ENCODE results near the gene ITGA2. TPM values are rescaled to one million over a fixed set of nuclear protein-coding genes. Genes with fewer than 3 reads are reported as not detected.

Gene ITGA2
- total and polyA plus RNA-seq, 4 experiments from 2014 or later, result 0.30 to 1.6 (median 0.93) TPM

DNA sequence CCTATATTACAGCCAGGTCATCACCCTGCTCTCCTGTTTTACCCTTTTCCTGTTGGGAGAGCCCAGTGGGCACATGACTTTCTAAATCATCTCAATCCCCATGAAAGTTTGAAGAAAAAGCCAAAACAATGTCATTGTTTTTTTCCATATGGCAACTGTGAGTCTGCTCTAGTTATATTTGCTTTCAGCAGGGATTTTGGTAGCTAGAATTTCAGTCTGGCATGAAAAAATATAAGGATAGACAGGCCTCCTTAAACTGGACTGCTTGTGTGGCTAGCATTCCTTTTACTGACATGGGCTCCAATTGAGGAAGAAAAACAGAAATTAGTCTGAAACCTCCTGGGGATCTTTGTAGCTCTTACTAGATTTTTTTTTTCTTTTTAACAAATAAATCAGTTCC, 94.8 kb downstream of the ITGA2 start:
- ChIA-PET POLR2A (ENCODE audit: partially characterized antibody) (no interaction called here), CTCF (ENCODE audit: partially characterized antibody) (interaction anchor here (1.1 kb wide), 1 partner anchor 135 kb away, joined by 4 read pairs; no protein-coding TSS in a partner anchor)
- intact Hi-C loops (cut with micrococcal nuclease), result loop anchor here (5.0 kb wide), 1 partner anchor 42 kb away; no protein-coding TSS in a partner anchor
- Histone ChIP-seq H3K4me3 (ENCODE audit: low read length in 2 of 2) (no peak overlapping the region), H3K27me3 (ENCODE audit: insufficient read depth, low read length) (no peaks in the 10 kb centered on the region), H3K27ac (ENCODE audit: low read depth, low read length) (no peak overlapping the region), H3K4me1 (ENCODE audit: insufficient read depth, low read length) (peaks cover 23% of the 10 kb centered on the region), H3K36me3 (ENCODE audit: insufficient read depth, low read length) (no peaks in the 10 kb centered on the region), H3K9me3 (ENCODE audit: control insufficient read depth in 1 of 2, low read length in 2 of 2) (no peaks in the 10 kb centered on the region)
- Mint-ChIP-seq H3K9me3 (no peaks in the 10 kb centered on the region), H3K4me1 (peaks cover 19 to 47% (median 25%) of the 10 kb centered on the region in 4 donors), H3K27ac (no peak overlapping the region), H3K36me3 (no peaks in the 10 kb centered on the region), H3K27me3 (no peaks in the 10 kb centered on the region), H3K4me3 (no peak overlapping the region)
- no peak for DNase-seq

DNA sequence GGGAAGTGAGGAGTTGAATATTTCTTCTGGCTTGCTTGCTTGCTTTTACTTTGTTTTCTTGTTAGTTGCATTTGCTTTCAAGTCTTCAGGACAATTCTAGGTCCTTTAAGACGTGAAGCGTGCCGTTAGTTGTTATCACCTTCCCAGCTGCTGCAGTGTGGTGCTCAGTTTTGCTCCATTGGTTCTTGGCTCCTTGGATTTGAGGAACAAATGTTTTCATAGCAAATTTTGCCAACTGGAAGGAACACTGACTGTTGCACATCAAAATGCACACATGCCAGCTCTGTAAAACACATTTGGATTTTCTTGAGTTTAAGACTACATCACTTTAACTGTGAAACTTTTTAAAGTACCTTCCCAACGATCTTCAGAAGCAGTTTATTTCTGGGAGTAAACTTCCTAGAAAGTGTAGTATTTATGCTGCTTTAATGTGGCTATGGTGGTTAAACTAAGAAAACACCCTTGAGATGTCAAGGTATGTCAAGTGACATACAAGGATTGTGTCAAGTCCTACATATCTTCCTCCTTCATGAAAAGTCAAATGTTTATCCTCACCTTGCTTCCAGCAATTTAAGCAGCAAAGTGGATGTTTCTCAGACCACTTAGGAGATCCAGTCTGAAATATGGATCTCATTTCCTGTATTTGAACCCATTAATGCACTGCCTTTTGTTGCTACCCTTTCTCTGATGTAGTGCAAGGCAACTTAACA, 95.5 kb downstream of the ITGA2 start:
- peaks cover 31% of the 10 kb centered on the region for H3K4me1 ChIP-seq (ENCODE audit: insufficient read depth, low read length)
- intact Hi-C loops (cut with micrococcal nuclease), result loop anchor here (5.0 kb wide), 1 partner anchor 42 kb away; no protein-coding TSS in a partner anchor
- POLR2A ChIA-PET (ENCODE audit: partially characterized antibody), result no interaction called here
- H3K4me3 ChIP-seq (ENCODE audit: low read length in 2 of 2), result no peak overlapping the region
- no peaks in the 10 kb centered on the region for H3K36me3 ChIP-seq (ENCODE audit: insufficient read depth, low read length)
- H3K27ac ChIP-seq (ENCODE audit: low read depth, low read length), result no peak overlapping the region
- no peaks in the 10 kb centered on the region for H3K9me3 Mint-ChIP-seq
- H3K27ac Mint-ChIP-seq, result no peak overlapping the region
- H3K27me3 Mint-ChIP-seq, result no peaks in the 10 kb centered on the region
- no peaks in the 10 kb centered on the region for H3K27me3 ChIP-seq (ENCODE audit: insufficient read depth, low read length)
- no peaks in the 10 kb centered on the region for H3K9me3 ChIP-seq (ENCODE audit: control insufficient read depth in 1 of 2, low read length in 2 of 2)
- CTCF ChIA-PET (ENCODE audit: partially characterized antibody), result interaction anchor here (1.1 kb wide), 1 partner anchor 136 kb away, joined by 4 read pairs; no protein-coding TSS in a partner anchor
- no peaks in the 10 kb centered on the region for H3K36me3 Mint-ChIP-seq
- H3K4me3 Mint-ChIP-seq, result peak overlapping the region in 4 of 8 donors; percentile 6 to 41 (median 23)
- H3K4me1 Mint-ChIP-seq, result peaks cover 23 to 53% (median 32%) of the 10 kb centered on the region in 4 donors
- DNase-seq, result peak in 1 of 5 donors; percentile 8

DNA sequence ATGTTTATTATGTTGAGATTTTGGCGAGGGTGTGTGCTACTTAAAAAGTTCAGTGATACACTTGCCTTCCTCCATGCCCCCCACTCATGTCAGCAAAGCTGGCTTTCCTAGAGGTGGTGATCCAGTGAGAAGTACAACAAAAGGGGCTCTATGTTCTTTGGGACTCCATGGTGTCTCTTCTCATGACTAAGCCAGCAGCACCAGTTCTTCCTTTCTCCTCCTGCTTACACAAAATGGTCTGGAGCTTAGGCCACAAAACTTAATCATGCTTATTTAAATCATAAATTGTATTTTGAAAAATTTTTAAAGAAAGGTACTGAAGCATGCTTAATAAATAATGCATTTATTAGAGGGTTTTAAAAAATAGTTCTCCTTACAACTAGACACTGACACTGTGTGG, 98.0 kb downstream of the ITGA2 start:
- Mint-ChIP-seq H3K4me3 (no peak overlapping the region), H3K27me3 (no peaks in the 10 kb centered on the region), H3K27ac (peak overlapping the region in 1 of 7 donors; percentile 20), H3K9me3 (no peaks in the 10 kb centered on the region), H3K36me3 (no peaks in the 10 kb centered on the region), H3K4me1 (peaks cover 18 to 47% (median 29%) of the 10 kb centered on the region in 4 donors)
- DNase-seq, result no peak
- no peaks in the 10 kb centered on the region for H3K9me3 ChIP-seq (ENCODE audit: control insufficient read depth in 1 of 2, low read length in 2 of 2)
- no peak overlapping the region for H3K27ac ChIP-seq (ENCODE audit: low read depth, low read length)
- no peak overlapping the region for H3K4me3 ChIP-seq (ENCODE audit: low read length in 2 of 2)
- no peaks in the 10 kb centered on the region for H3K36me3 ChIP-seq (ENCODE audit: insufficient read depth, low read length)
- ChIA-PET POLR2A (ENCODE audit: partially characterized antibody) (interaction anchor here (1.1 kb wide), 1 partner anchor 22 kb away, joined by 4 read pairs; the partner anchor contains the start of gene MOCS2), CTCF (ENCODE audit: partially characterized antibody) (interaction anchor here (0.7 to 4.8 kb wide), 4 partner anchors 9 to 138 kb away, joined by 3 to 30 read pairs (median 3); no protein-coding TSS in a partner anchor)
- no peaks in the 10 kb centered on the region for H3K27me3 ChIP-seq (ENCODE audit: insufficient read depth, low read length)
- intact Hi-C loops (cut with micrococcal nuclease), result no loop called here
- H3K4me1 ChIP-seq (ENCODE audit: insufficient read depth, low read length), result peaks cover 39% of the 10 kb centered on the region

DNA sequence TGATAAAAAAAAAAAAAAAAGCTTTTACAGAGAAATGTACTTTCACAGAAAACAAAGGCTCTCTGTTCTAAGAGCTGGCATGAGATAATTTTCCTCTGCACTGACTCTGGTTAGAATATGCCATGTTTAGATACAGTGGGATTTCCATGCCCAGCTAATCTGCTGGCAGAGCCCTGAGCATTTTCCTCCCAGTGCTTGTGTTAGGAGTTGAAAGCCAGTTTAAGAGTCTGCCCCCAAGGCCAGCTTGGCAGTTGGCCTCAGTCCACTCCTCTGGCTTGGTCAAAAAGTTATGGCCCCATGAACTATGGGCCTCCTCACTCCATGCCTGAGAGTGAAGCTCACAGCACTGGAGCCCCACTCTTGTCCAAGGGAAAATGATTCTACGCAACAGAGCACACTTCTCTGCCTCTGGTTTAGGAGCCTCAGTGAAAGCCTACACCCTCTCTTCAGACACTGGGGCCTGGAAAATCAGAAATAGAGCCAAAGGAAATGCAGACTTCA, 98.5 kb downstream of the ITGA2 start:
- Histone ChIP-seq H3K9me3 (ENCODE audit: control insufficient read depth in 1 of 2, low read length in 2 of 2) (no peaks in the 10 kb centered on the region), H3K27me3 (ENCODE audit: insufficient read depth, low read length) (no peaks in the 10 kb centered on the region), H3K36me3 (ENCODE audit: insufficient read depth, low read length) (no peaks in the 10 kb centered on the region), H3K4me1 (ENCODE audit: insufficient read depth, low read length) (peaks cover 39% of the 10 kb centered on the region), H3K4me3 (ENCODE audit: low read length in 2 of 2) (no peak overlapping the region), H3K27ac (ENCODE audit: low read depth, low read length) (no peak overlapping the region)
- no peaks in the 10 kb centered on the region for H3K27me3 Mint-ChIP-seq
- peak overlapping the region in 1 of 8 donors; percentile 22 for H3K4me3 Mint-ChIP-seq
- intact Hi-C loops (cut with micrococcal nuclease), result no loop called here
- ChIA-PET CTCF (ENCODE audit: partially characterized antibody) (interaction anchor here (0.9 to 4.8 kb wide), 4 partner anchors 9 to 139 kb away, joined by 3 to 30 read pairs (median 6); no protein-coding TSS in a partner anchor), POLR2A (ENCODE audit: partially characterized antibody) (interaction anchor here (1.1 kb wide), 1 partner anchor 22 kb away, joined by 4 read pairs; the partner anchor contains the start of gene MOCS2)
- DNase-seq, result no peak
- no peaks in the 10 kb centered on the region for H3K36me3 Mint-ChIP-seq
- H3K27ac Mint-ChIP-seq, result peak overlapping the region in 1 of 7 donors; percentile 12
- H3K9me3 Mint-ChIP-seq, result no peaks in the 10 kb centered on the region
- peaks cover 18 to 44% (median 28%) of the 10 kb centered on the region in 4 donors for H3K4me1 Mint-ChIP-seq

DNA sequence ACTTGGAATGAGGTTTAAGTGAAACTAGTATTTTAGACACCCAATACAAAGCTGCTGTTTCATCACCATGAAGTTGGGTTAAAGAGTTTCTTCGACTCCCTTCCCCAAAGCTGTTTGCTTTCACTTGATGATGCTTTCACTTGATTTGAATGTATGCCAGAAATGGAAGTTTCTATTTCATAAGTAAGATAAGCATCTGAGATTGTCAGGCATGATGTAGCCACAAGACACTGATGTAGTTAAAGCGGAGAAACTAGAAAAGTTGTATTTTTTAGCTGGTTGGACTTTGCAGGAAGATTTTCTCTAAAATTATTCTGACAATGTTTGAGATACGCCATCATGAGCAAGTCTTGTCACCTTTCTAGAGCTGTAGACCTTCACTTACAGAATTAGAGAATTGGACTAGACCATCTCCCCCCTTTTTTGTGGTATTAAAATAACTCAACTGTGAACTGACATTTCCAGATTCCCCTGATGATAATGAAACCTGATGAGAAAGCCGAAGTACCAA, 100.4 kb downstream of the ITGA2 start:
- CTCF ChIA-PET (ENCODE audit: partially characterized antibody), result interaction anchor here (0.7 to 4.8 kb wide), 7 partner anchors 8 to 174 kb away, joined by 3 to 30 read pairs (median 3); no protein-coding TSS in a partner anchor
- Histone ChIP-seq H3K4me1 (ENCODE audit: insufficient read depth, low read length) (peaks cover 26% of the 10 kb centered on the region), H3K4me3 (ENCODE audit: low read length in 2 of 2) (no peak overlapping the region), H3K9me3 (ENCODE audit: control insufficient read depth in 1 of 2, low read length in 2 of 2) (no peaks in the 10 kb centered on the region), H3K36me3 (ENCODE audit: insufficient read depth, low read length) (no peaks in the 10 kb centered on the region), H3K27ac (ENCODE audit: low read depth, low read length) (no peak overlapping the region), H3K27me3 (ENCODE audit: insufficient read depth, low read length) (no peaks in the 10 kb centered on the region)
- intact Hi-C loops (cut with micrococcal nuclease), result no loop called here
- Mint-ChIP-seq H3K27ac (peak overlapping the region in 6 of 7 donors; percentile 1 to 79 (median 50)), H3K4me1 (peaks cover 9 to 25% (median 16%) of the 10 kb centered on the region in 4 donors), H3K36me3 (no peaks in the 10 kb centered on the region), H3K27me3 (no peaks in the 10 kb centered on the region), H3K9me3 (no peaks in the 10 kb centered on the region), H3K4me3 (peak overlapping the region; percentile 10 to 68 (median 62))
- POLR2A ChIA-PET (ENCODE audit: partially characterized antibody), result interaction anchor here (1.5 to 1.8 kb wide), 2 partner anchors 20 to 141 kb away, joined by 5 to 6 read pairs; partner anchors contain the start of gene MOCS2
- DNase-seq, result peak in 4 of 5 donors; percentile 30 to 63 (median 40)

DNA sequence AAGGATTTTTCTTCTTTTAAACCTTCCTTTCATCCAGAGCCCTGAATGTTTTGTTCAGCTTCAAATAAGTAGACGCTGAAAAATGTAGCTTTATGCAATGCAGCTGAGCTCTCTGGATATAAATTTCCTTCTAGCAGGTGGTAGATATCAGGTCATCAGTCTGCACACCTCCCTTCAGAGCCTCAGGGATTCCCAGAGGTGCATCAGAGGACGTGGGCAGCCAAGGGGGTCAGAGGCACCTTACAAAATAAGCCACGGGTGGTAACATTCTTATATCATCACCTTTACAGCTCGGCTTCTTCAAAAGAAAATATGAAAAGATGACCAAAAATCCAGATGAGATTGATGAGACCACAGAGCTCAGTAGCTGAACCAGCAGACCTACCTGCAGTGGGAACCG, 101.1 kb downstream of the ITGA2 start:
- H3K27me3 Mint-ChIP-seq, result no peaks in the 10 kb centered on the region
- no peak overlapping the region for H3K4me3 Mint-ChIP-seq
- CTCF ChIA-PET (ENCODE audit: partially characterized antibody), result interaction anchor here (0.7 to 4.8 kb wide), 3 partner anchors 9 to 175 kb away, joined by 3 to 30 read pairs (median 10); no protein-coding TSS in a partner anchor
- H3K4me1 ChIP-seq (ENCODE audit: insufficient read depth, low read length), result peaks cover 19% of the 10 kb centered on the region
- H3K4me1 Mint-ChIP-seq, result peaks cover 5 to 18% (median 10%) of the 10 kb centered on the region in 4 donors
- no peak overlapping the region for H3K4me3 ChIP-seq (ENCODE audit: low read length in 2 of 2)
- no peak for DNase-seq
- H3K27ac Mint-ChIP-seq, result peak overlapping the region in 1 of 7 donors; percentile 62
- H3K9me3 ChIP-seq (ENCODE audit: control insufficient read depth in 1 of 2, low read length in 2 of 2), result no peaks in the 10 kb centered on the region
- H3K9me3 Mint-ChIP-seq, result no peaks in the 10 kb centered on the region
- no peak overlapping the region for H3K27ac ChIP-seq (ENCODE audit: low read depth, low read length)
- no peaks in the 10 kb centered on the region for H3K36me3 ChIP-seq (ENCODE audit: insufficient read depth, low read length)
- H3K27me3 ChIP-seq (ENCODE audit: insufficient read depth, low read length), result no peaks in the 10 kb centered on the region
- POLR2A ChIA-PET (ENCODE audit: partially characterized antibody), result interaction anchor here (0.6 to 1.8 kb wide), 2 partner anchors 20 to 142 kb away, joined by 3 to 5 read pairs; partner anchors contain the start of gene MOCS2
- intact Hi-C loops (cut with micrococcal nuclease), result no loop called here
- H3K36me3 Mint-ChIP-seq, result no peaks in the 10 kb centered on the region

DNA sequence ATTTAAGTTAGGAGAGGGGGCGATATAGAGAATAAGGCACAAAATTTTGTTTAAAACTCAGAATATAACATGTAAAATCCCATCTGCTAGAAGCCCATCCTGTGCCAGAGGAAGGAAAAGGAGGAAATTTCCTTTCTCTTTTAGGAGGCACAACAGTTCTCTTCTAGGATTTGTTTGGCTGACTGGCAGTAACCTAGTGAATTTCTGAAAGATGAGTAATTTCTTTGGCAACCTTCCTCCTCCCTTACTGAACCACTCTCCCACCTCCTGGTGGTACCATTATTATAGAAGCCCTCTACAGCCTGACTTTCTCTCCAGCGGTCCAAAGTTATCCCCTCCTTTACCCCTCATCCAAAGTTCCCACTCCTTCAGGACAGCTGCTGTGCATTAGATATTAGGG, 102.1 kb downstream of the ITGA2 start:
- POLR2A ChIA-PET (ENCODE audit: partially characterized antibody), result no interaction called here
- H3K27me3 Mint-ChIP-seq, result no peaks in the 10 kb centered on the region
- peaks cover 5 to 14% (median 10%) of the 10 kb centered on the region in 4 donors for H3K4me1 Mint-ChIP-seq
- CTCF ChIA-PET (ENCODE audit: partially characterized antibody), result interaction anchor here (4.8 kb wide), 1 partner anchor 142 kb away, joined by 30 read pairs; no protein-coding TSS in a partner anchor
- no peaks in the 10 kb centered on the region for H3K9me3 Mint-ChIP-seq
- intact Hi-C loops (cut with micrococcal nuclease), result no loop called here
- Histone ChIP-seq H3K27me3 (ENCODE audit: insufficient read depth, low read length) (no peaks in the 10 kb centered on the region), H3K4me1 (ENCODE audit: insufficient read depth, low read length) (peaks cover 19% of the 10 kb centered on the region), H3K27ac (ENCODE audit: low read depth, low read length) (no peak overlapping the region), H3K9me3 (ENCODE audit: control insufficient read depth in 1 of 2, low read length in 2 of 2) (no peaks in the 10 kb centered on the region), H3K36me3 (ENCODE audit: insufficient read depth, low read length) (no peaks in the 10 kb centered on the region), H3K4me3 (ENCODE audit: low read length in 2 of 2) (no peak overlapping the region)
- H3K36me3 Mint-ChIP-seq, result no peaks in the 10 kb centered on the region
- H3K4me3 Mint-ChIP-seq, result no peak overlapping the region
- DNase-seq, result no peak
- peak overlapping the region in 1 of 7 donors; percentile 62 for H3K27ac Mint-ChIP-seq

Measured in CD4-positive, alpha-beta memory T cell (primary cell).